Activated CD4-positive, alpha-beta T cell treated with anti-CD3 and anti-CD28 coated beads, Interleukin-2, Interleukin-6, amounts not matched to agents 100 ng/mL and 50 ng/mL, durations not matched to agents 16 hours and 8 hours (primary cell): ENCODE results near the gene TMEM273.
A peak's percentile ranks its signal among the peaks of the same experiment; 100 is the strongest.

ENCODE experiments used
- DNase-seq: peaks from one replicate; pipeline ENCODE4 v3.0.0-alpha.2; 2020

The TMEM273 gene

GRCh38 chr10:49187950-49188761 is at the start of gene TMEM273:
TMEM273 (minus strand) TSS chr10:49188391; CDS start chr10:49188336, 55 bp downstream.
- DNase-seq, result peak; percentile 84

- DNase-seq, result no peak
Observed at GRCh38 chr10:49237985-49238384, 49.8 kb upstream of the TMEM273 start.

DNA sequence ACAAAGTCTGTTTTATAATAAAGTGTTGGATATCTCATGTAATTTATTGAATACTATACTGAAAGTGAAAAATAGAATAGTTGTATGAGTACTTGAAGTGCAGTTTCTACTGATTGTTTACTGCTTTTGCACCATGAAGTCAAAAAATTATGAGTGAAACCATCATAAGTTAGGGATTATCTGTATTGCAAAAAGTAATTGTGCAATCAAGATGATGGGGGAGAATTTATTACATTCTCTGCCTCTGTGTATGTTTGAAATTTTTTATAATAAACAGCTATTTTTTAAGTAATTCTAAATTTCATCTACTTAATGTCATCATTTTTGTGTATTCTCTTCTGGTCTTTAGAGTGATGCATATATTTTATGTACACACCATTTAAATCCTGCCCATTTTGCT is 47.2 kb upstream of the TMEM273 start:
- DNase-seq, result no peak

- DNase-seq, result no peak
Observed at GRCh38 chr10:49231086-49231820, 43.1 kb upstream of the TMEM273 start.

GRCh38 chr10:49230004-49230403 is 41.8 kb upstream of the TMEM273 start:
- no peak for DNase-seq

DNA sequence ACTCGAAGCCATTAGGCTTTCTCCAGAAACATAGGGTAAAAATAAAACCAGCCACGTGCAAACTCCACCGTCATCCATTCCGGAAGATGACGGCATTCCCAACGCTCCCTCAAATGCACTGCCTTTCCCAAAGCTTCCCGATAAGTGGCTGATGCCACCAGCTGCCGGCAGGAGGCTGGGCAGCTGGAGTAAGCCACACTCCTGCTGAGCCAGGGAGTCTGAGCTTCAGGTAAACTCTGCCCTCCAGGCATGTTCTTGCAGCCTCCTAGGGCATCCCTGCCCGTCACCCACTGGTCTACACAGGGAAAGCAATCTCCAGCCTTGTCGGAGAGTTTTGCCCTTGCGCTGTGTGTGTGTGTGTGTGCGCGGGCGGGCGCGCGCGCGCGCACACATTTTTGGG is 40.5 kb upstream of the TMEM273 start:
- no peak for DNase-seq

GRCh38 chr10:49227406-49227805 is 39.2 kb upstream of the TMEM273 start:
- no peak for DNase-seq

GRCh38 chr10:49226594-49226993 is 38.4 kb upstream of the TMEM273 start:
- DNase-seq, result no peak

- no peak for DNase-seq
Observed at GRCh38 chr10:49225218-49225876, 37.2 kb upstream of the TMEM273 start.

DNA sequence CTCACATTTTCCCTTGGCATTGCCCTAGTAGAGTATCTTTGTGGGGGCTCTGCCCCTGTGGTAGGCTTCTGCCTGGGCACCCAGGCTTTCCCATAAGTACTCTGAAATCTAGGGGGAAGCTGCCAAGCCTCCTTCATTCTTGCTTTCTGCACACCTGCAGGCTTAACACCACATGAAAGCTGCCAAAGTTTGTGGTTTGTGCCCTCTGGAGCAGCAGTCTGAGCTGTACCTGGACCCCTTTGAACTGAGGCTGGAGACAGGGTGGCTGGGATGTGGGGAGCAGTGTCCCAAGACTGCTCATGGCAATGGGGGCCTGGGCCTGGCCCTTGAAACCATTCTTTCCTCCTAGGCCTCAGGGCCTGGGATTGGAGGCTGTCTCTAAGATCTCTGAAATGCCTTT is 35.0 kb upstream of the TMEM273 start:
- DNase-seq, result no peak

DNA sequence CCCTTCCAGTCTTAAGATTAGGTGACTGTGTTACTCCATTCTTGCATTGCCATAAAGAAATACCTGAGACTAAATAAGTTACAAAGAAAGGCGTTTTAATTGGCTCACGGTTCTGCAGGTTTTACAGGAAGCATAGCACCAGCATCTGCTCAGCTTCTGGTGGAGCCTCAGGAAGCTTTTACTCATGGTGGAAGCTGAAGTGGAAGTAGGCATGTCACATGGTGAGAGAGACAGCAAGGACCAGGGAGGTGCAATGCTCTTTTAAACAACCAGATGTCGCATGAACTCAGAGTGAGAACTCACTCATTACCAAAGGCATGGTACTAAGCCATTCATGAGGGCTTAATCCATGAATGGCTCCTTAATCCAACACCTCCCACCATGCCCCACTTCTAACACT is 34.0 kb upstream of the TMEM273 start:
- DNase-seq, result no peak

DNA sequence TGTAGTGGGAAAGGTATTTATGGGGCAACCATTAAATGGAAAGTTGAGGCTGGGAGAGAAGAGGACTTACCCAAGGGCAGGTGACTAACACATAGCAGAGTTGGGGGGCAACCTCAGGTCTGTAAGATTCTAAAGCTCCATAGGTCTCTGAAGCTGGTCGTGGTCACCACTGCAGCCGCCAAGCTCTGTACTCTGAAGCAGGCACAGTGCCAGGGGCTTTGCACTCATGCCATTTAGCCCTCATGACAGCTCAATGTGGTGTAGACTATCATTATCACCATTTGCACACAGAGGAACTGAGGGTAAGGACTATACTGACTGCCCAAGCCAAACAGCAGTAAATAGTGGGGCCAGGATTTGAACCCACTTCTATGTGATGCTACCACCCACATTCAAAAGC is 32.5 kb upstream of the TMEM273 start:
- no peak for DNase-seq

DNA sequence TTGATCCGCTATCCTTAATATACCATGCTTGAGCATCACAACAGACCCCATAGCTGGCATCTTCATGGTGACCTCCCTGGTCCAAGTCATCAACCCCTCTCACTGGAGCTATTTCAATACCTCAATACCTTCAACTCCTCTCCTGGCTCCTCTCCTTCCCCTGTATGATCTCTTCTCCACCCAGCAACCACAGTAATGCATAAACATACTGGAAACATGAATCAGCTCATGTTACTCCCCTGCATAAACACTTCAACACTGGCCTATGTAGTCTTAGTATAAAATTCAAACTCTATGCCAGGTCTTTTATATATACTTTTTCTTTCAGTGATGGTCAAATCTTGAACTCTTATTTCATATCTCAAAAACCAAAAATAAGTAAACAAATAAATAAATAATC is 31.8 kb upstream of the TMEM273 start:
- DNase-seq, result no peak

DNA sequence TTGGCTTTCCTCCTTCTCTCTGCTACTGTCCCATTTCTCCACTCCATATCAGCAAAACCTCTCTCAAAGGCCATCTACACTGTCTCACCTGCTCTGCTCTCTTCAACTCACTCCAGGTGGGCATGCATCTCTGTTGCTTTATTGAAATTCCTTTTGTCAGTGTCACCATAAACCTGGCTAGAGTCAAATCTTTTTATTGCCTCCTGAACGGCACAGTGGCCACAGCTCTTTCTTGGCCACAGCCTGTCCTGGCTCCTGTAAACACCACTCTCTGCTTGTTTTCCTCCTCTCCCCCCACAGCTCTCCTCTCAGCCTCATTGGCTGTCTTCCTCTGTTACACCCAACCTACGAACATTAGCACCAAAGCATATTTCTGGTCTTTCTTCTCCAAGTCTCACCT is 31.1 kb upstream of the TMEM273 start:
- DNase-seq, result no peak

- DNase-seq, result no peak
Observed at GRCh38 chr10:49218480-49218879, 30.3 kb upstream of the TMEM273 start.

DNA sequence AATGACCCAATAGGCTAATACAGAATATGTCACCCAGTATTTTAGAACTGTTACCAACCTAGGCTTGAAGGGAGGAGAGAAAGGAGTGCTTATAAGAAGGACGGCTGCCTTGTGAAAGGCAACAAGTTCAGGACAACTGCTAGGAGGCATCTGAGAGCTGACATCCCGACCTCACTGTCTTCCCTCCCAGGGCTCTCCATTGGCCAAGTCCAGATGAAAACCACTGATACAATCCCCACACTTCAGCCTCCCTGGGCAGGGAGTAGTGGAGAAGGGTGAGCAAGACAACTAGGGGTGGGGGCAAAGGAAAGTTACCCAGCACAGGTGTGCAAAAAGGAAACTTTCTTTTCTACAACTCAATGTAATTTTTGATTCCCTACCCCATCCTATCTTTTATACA is 29.5 kb upstream of the TMEM273 start:
- no peak for DNase-seq

- no peak for DNase-seq
Observed at GRCh38 chr10:49213211-49213610, 25.0 kb upstream of the TMEM273 start.

DNA sequence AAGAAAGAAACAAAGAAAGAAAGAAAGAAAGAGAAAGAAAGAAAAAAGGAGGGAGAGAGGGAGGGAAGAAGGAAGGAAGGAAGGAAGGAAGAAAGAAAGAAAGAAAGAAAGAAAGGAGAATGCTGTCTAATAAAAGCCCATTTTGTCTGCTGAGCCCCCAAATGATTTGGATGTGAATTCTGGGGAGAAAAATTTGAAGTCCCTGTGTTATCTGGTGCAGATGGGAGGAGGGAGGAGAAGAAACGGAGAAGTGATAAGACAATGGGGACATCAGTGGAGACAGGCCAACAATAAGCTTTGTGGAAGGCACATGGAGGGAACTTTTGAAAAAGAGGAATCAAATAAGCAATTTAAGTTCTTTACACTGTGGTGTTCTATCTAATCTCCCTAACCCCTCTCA is 24.6 kb upstream of the TMEM273 start:
- no peak for DNase-seq

- no peak for DNase-seq
Observed at GRCh38 chr10:49212076-49212475, 23.9 kb upstream of the TMEM273 start.

- no peak for DNase-seq
Observed at GRCh38 chr10:49208996-49209395, 20.8 kb upstream of the TMEM273 start.

GRCh38 chr10:49207936-49208487 is 19.8 kb upstream of the TMEM273 start:
- no peak for DNase-seq

GRCh38 chr10:49207113-49207512 is 18.9 kb upstream of the TMEM273 start:
- DNase-seq, result no peak

GRCh38 chr10:49205206-49205605 is 17.0 kb upstream of the TMEM273 start:
- DNase-seq, result no peak

DNA sequence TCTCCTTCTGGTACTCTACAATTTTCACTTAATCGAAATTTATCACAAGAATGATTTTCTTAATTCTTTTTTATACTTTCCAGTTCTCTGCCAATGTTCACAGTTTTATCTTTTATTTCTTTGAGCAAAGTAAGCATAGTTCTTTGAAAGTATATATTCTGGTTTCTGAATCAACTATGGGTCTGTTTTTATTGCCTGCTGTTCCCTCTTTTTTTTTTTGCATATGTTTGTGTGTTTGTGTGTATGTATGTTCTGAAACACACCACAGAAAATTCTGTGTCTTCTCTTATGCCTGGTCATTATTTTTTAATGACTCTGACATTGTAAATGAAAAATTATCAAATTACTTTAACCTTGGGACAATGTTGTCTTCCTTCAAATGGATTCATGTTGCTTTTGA is 15.9 kb upstream of the TMEM273 start:
- DNase-seq, result no peak
